RPMI7951 (cell line): ENCODE results near the gene POU6F2. TPM values are rescaled to one million over a fixed set of nuclear protein-coding genes. Genes with fewer than 3 reads are reported as not detected.
"Not testable (repeated sequence)": the region's sequence is repeated elsewhere in the genome, so short reads cannot be mapped to it uniquely, and the experiment has no call there.

Experiments
- DNase-seq: peaks from one replicate; pipeline ENCODE4 v3.0.0-alpha.2; 2012; ENCODE audit warnings: low read depth
- total RNA-seq: library from RNA; depleted of rRNA; stranded (reverse); fragments of >200 nt; shearing (Covaris generic); gene quantifications from 2 replicates; pipeline ENCODE4 v1.2.3, GENCODE V29; 2014

The POU6F2 gene
- total RNA-seq, 1 experiment from 2014 or later: not detected

DNA sequence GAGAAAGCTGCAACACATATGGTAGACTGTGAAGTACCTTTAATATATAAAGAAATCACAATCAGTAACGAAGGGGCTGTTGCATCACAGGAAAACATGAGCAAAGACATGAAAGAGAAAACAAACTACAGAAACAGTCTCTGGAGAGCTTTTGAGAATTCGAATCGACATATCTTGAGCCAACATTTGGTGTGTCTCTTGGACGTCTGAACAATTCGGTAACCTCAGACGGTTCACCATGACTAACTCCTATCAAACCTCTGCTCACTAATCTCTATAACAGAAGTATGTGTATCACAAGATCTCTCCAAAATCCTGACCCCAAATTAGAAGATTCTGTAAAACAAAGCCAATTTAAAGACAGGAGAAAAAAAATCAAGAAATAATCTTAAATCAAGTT is 326.5 kb downstream of the POU6F2 start:
- no peak for DNase-seq

DNA sequence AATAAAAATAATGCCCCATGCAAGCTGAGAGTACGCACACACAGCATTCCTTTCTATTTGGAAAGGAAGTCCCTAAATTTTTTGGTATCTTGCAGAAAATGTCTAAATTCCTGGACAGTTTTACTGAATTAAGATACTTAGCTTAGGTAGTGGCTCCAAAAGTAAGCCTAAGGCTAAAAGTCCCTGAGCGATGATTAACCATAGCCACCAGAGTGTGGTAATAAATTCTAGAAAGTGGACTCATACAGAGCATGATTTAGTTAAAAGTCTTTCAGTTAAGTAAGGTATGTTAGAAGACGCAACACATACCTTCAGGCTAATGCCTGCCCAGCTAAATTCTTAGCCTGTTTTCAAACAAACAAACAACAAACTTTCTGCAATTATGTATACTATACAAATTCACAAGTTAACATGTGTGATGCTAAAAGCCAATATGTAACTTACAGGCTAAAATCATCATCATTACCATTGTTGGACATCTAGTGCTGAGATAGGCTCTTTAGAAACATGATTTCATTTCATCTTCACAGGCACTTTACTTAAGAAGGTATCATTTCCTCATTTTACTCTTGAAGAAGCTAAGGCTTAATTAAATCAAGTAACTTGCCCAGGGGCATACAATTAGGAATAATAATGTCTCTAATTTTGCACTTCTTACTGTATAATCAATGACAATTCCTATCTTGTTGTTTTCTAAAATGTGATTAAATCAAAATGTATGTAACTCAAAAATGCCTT is 327.1 kb downstream of the POU6F2 start:
- no peak for DNase-seq

DNA sequence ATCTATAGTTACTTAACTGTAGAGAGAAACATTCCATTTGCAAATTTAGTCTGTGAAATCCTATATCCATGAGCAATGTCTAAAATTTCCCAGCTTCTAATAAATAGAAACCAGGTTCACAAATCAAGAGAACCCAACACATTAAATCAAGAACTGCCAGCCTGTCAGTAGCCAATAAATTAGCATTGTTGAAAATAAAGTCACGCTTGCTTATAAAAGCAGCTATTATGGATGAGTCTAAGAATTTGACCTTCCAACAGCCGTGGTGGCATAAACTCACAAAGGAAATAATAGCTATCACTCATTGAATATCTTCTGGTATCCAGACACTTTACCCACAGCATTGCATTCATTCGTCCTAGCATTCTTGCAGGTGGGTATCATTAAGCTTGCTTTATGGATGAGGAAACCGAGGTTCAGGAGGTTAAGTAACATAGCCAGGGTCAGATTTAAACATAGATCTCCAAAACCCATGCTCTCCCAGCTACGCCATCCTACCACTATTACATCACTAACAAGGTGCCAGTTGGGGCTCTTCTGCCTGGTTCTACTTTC is 328.4 kb downstream of the POU6F2 start:
- peak; percentile 9 for DNase-seq

DNA sequence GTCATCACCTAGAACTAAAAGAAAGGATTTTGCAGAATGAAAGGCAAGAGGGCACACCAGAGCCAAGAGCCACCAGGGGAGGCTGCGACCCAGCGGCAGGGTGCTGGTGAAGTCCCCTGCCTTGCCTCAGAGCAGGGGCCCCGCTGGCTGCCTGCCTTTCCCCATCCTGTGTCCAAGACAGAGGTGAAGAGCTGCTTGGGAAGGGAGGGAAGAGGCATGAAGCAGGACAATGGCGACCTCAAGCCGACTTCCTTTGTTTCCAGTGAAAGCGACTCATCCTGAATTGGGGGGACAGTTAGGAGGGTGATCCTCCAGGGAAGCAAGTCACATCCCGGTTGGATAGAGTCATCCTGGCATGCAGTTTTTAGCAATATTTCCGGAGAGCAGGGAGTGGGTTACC is 333.0 kb downstream of the POU6F2 start:
- DNase-seq: no peak

DNA sequence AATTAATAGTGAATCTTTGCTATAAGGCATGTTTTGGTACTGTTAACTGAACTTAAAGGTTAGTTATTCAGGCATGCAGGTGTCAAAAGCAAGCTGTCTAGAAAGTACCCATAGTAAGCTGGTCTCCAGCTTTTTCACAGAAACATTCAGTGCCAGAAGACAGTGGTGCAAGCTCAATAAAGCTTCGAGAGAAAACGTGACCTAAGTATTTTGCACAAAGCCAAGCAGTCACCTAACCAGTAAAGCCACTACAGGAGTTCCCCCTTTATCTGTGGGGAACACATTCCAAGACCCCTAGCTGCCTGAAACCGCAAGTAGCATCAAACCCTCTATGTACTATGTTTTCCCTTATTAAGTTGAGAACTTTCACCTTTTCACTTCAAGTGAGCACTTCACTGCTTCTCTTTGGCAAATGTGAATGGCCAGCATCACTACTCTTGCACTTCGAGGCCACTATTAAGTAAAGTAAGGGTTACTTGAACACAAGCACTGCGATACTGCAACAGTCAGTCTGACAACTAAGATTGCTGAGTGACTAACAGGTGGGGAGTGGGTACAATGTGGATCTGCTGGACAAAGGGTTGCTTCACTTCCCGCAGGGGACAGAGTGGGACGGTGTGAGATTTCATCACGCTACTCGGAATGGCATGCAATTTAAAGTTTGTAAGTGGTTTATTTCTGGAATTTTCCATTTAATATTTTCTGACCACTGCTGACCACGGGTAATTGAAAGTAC is 334.7 kb downstream of the POU6F2 start:
- DNase-seq: no peak

DNA sequence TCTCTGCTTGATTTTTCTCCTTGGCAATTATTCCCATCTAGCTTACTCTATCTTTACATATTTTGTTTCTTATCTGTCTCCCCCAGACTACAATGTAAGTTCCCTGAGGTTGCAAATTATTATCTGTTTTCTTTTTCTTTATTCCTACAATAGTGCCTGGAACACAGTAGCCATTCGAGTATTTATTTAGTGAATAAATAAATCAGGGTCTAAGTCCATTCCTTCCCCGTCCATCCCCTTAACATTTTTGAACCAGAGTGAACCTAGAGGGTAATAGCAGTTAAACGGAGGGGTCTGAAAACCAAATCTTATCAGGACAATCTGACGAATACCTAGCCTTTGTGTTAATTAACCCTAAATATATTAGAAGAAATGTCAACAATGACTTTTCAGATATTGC is 335.7 kb downstream of the POU6F2 start:
- DNase-seq: no peak

DNA sequence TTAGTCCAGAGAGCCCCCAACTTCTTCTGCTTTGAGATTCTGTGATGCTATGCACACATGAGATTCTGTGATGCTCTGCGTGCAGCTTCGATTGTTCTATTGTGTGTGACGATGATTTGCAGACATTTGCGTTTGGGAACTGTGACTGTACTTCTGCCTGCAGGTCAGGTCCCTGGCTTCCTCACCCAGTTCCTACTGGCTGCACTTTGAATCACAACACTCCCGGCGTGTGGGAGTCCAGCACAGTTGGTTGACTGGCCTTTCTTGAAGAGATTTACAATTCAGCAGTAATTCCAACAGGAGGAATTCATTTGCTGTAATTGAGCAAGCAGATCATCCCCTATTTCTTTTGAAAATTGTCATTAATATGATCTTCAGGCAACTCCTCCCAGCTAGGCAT is 336.3 kb downstream of the POU6F2 start:
- no peak for DNase-seq

DNA sequence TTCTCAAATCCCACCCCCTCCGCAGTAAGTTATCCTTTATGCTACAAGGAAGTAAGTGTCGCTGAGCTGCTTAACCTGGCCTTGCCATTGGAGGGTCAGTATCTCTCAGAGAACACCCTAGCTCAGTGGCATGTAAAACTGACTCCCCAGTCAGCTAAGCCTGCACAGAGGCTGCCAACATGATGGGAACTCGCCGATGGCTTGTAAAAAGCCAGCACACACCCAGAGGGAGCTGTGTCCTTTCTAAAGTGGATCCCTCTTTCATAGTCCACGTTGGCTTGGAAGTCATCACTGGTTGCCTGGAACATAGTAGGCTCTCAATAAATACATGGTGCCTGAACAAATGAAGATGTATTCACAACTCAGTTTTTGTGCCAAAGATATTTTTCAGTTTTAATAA is 339.4 kb downstream of the POU6F2 start:
- DNase-seq: no peak

DNA sequence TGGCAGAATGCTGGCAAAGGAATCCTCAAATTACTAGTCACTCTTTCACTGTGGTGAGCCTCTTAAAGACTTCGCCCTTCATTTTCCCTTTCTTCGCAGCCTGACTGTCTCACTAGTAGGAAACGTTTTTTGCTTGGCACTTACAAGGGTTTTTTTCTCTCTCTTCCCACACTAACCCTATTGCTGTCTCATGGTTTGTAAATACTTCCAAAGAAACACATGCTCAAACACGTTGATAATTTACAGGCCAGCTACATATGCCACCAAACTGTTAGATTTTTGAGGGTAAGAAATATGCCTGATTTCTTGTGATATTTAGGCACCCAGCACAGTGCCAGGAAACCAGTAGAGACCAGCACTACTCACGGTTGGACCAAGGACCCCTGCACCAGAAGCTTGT is 340.2 kb downstream of the POU6F2 start:
- DNase-seq: no peak

DNA sequence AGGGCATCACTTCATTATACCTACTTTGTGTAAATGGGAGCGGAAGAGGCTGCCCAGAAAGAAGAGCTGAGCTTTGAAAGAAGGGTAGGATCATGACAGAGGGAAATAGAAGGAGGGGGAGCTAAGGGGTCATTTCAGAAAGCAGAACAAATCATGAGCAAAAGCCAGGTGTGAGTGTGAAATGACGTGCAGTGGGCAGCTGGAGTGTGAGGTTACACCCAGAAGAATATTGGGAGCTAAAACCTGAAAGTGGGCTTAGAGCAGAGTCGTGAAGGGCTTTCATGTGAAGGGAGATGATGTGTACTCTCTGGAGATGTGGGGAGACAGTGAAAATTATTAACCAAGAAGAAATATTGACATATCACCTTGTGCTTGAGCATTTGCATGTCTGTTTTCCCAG is 343.5 kb downstream of the POU6F2 start:
- no peak for DNase-seq

DNA sequence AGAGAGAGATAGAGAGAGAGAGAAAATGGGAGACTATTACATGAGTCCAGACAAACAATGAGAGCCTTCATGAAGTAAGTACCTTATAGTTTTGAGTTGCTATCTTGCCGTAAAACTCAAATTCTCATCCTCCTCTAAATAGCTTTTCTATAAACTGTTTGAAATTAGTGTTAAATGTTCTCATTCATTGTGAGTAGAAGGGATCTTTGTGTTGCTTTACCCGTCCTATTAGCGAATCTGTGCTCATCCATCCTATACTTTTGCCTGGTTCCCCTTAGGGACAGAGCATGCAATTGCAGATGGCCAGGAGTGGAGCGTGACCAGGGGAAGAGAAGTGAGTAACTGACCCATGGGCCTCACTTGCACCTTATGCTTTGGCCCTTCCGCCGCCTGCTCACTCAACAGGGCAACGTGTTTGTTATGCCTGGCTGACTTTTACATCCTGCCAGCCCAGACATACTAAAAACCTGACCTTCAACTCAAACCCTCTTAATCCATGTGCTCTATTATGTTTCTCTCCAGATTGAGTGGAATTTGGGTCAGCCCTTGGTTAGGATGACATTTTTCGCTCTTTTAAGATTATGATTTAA is 344.3 kb downstream of the POU6F2 start:
- DNase-seq: no peak

DNA sequence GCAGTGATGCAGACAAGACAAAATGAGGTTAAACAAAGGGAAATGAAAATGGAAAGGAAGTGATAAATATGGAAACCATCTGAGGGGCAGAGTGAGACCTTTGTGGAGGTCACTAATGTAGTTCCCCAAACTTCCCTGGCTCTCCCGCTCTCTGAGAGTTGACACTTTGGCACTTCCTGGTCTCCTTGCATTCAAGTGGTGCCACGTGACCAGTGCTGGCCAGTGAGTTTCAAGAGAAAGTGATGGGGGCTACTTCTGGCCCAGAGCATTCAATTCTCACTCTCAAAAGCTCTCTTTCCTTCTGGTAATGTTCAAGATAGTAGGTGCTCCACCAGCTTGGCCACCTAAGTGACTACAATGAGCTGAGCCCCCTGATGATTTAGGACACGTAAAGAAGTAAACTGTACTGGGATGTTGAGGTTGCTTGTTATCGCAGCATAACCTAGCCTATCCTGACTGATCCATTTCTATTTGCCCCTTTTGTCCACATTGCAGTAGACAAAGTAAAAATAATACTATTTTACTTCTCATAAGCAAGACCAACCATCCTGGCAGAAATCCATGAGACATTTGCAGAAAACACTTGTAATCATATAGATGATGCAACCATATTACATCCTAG is 346.5 kb downstream of the POU6F2 start:
- no peak for DNase-seq

DNA sequence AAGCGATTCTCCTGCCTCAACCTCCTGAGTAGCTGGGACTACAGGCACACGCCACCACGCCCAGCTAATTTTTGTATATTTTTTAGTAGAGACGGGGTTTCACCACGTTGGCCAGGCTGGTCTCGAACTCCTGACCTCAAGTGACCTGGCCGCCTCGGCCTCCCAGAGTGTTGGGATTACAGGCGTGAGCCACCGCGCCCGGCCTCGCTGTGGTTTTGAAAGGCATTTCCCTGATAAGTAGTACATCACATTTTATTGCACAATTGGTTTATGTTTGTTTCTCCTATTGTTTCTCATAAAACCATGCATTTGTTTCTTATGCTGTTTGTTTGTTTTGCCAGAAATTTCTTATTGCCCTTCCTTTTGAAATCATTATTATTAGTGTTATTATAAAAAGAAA is 353.9 kb downstream of the POU6F2 start:
- not testable (repeated sequence) for DNase-seq

DNA sequence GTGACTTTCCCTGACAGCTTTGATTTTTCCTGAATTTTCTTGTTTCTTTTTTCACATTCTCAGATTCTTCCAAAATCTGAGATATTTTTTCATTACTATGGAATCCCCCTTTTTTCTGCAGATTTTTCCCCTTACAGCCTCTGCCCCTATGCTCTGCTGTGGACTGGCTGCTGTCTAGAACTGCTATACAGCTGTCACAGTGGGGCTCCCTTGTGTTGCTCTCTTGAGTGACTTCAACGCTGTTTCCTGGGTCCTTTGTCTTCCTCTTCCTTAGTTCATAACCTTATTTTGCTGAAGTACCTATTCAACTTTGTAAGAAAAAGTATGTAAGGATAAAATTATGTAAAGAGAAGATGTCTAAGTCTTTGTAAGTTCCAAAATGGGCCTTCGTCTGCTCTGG is 354.4 kb downstream of the POU6F2 start:
- no peak for DNase-seq

DNA sequence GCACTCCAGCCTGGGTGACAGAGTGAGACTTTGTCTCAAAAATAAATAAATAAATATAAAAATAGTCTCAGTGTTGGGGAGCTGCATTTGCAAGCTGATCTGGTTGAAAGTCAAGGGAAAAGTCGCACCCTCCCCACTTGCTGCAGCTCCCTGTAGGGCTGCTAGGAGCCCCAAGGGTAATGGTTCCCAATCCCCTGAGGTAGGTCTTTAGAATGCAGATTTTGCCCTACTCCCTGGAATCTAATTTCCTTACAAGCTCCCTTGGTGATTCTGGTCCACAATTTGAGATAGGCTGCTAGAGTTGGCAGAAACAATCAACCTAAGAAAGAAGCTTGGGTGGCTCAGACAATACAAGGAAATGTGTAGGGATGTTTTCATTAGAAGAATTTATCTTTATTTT is 356.0 kb downstream of the POU6F2 start:
- no peak for DNase-seq

DNA sequence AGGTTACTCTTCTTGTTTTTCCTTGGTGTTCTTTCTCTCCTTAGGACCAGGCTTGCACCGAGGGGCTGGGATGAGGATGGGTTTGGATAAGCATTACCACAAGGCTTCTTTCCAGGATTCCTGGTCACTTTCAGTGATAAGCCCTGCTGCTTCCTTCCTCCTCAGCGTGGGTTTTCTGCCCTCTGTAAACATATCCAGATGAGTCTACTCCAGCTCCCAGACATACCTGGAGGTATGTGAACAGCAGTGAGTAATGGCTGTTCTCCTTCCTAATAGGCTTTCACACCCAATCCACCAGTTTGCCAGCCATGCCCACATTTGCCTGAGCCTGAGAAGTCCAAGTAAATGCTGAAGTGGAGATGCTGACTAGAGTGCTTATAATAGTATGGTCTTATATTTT is 358.7 kb downstream of the POU6F2 start:
- DNase-seq: peak; percentile 13

DNA sequence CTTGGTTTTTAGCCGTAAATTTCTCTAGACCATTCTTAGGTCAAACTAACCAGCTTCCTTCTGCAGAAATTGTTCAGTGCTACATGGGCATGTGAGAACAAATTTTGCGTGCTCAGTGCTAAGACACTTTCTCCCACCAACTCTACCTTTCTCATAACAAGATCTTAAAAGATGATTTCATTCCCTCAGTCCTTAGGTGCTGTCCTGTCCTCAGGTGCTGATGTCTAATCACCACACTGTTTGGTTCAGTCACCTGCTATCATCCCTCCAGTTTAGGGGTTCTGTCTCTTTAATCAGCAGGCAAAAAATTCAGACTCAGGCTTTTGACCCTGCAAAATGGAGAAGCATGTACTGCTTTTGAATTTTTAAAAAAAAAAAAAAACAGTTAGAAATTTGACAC is 361.0 kb downstream of the POU6F2 start:
- no peak for DNase-seq

DNA sequence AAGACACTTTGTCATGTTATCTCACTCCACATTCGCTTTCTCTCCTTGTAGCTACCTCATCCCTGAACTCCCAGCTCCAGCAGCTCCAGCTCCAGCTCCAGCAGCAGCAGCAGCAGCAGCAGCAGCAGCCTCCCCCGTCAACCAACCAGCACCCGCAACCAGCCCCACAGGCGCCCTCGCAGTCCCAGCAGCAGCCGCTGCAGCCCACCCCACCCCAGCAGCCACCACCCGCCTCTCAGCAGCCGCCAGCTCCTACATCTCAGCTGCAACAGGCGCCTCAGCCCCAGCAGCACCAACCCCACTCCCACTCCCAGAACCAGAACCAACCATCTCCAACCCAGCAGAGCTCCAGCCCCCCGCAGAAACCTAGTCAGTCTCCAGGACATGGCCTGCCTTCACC is 361.9 kb downstream of the POU6F2 start:
- no peak for DNase-seq

DNA sequence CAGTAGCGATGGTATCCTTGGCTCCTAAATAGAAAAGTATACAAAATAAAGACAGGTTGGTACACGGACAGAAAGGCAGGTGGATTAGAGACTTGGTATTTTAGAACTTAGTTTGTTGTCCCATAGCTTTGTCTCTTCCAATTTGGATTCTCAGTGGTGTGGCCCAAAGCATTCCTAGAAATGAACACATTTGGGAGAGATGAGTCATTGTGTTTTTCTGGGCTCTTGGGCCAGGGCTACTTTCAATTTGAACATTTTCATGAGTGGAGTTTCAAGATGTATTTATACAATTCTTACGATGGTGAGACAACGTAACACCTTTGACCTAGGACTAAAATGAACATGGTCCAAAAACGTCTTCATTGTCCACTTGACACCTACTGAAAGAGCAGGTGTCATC is 363.4 kb downstream of the POU6F2 start:
- no peak for DNase-seq

DNA sequence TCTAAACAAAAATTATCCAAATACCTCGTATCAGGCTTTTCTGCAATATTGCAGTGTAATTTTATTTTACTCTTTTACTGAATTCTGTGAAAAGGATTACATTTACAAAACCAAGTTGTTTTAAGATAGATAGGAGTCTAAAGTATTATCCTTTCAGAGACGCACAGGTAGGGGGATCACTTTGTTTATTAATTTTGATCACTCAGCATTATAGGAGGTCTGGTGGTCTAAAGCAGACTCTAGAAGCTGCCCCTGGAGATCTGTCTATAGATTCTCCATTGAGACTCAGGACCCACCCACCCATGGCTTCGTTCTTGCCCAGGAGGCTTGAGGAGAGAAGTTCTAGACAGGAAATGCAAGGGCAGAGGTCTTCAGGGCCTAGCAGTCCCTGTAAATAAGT is 365.1 kb downstream of the POU6F2 start:
- DNase-seq: no peak

DNA sequence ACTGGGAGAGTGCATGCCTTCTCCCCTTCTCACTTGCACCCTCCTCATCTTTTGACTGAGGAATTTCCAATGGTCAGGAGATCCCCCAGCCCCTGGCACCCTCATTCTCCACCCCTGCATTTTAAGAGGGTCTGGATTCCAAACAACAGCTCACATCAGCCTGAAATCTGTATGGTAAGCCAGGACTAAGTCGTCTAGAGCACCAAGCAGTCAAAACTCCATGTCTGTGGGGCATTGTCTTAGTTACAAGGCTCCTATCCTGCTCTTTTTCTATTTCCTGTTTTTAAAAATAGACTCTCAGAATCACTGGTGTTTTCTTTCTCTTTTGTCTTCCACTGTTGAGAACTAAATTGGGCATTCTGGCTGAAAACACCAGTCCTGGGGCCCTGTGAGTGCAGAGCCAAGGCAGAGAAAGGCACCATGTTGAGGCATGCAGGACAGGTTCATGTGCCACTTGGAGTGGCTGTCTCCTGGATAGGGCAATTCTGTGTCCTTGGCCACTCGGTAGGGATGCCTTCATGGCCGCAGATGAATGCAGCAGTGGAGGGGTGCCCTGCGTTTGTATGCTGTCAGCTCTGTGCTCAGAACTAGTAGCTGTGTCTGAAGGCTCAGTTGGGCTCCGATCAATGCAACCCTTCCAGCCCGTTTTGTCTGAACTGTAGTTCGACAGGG is 371.9 kb downstream of the POU6F2 start:
- no peak for DNase-seq
